ENCODE measurements around the gene PLXNC1.

PLXNC1 gene

GRCh38 chr12:94193168-94193567, 44.8 kb downstream of the PLXNC1 start:
- no peak for DNase-seq (ENCODE audit: low spot score)
- Histone ChIP-seq H3K27ac (no peak overlapping the region), H3K4me3 (no peak overlapping the region)
- TF ChIP-seq, protein P1, sequence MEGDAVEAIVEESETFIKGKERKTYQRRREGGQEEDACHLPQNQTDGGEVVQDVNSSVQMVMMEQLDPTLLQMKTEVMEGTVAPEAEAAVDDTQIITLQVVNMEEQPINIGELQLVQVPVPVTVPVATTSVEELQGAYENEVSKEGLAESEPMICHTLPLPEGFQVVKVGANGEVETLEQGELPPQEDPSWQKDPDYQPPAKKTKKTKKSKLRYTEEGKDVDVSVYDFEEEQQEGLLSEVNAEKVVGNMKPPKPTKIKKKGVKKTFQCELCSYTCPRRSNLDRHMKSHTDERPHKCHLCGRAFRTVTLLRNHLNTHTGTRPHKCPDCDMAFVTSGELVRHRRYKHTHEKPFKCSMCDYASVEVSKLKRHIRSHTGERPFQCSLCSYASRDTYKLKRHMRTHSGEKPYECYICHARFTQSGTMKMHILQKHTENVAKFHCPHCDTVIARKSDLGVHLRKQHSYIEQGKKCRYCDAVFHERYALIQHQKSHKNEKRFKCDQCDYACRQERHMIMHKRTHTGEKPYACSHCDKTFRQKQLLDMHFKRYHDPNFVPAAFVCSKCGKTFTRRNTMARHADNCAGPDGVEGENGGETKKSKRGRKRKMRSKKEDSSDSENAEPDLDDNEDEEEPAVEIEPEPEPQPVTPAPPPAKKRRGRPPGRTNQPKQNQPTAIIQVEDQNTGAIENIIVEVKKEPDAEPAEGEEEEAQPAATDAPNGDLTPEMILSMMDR (IDR thresholded peaks at IDR 0.05), result no peak

- Histone ChIP-seq H3K4me3 (no peak overlapping the region), H3K27ac (no peak overlapping the region)
- TF ChIP-seq, protein P1 (IDR thresholded peaks at IDR 0.05), result no peak
- no peak for DNase-seq (ENCODE audit: low spot score)
Observed at GRCh38 chr12:94195483-94195882, 47.1 kb downstream of the PLXNC1 start.

GRCh38 chr12:94198469-94198868, 50.1 kb downstream of the PLXNC1 start:
- DNase-seq (ENCODE audit: low spot score), result no peak
- no peak overlapping the region for H3K27ac ChIP-seq
- no peak overlapping the region for H3K4me3 ChIP-seq
- TF ChIP-seq, protein P1 (IDR thresholded peaks at IDR 0.05), result no peak

DNA sequence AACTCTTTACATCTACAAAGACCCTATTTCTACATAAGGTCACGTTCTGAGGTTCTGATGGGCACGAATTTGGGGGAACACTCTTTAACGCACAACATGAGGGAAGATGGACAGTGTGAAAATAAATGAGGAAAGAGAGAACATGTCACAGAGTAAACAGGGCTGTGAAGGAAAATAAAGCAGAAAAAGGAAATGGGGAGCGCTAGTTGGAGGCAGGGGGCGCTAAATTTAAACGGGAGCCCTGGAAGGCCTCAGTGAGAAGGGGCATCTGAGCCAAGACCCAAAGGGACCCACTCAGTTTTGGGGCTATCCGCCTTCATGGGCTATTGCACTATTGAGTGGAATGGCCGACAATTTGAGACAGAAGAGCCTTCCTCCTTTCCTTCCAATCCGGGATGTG, 50.5 kb downstream of the PLXNC1 start:
- TF ChIP-seq, protein P1 (IDR thresholded peaks at IDR 0.05), result no peak
- no peak overlapping the region for H3K4me3 ChIP-seq
- no peak overlapping the region for H3K27ac ChIP-seq
- no peak for DNase-seq (ENCODE audit: low spot score)

- no peak overlapping the region for H3K4me3 ChIP-seq
- H3K27ac ChIP-seq, result no peak overlapping the region
- TF ChIP-seq, protein P1 (IDR thresholded peaks at IDR 0.05), result no peak
- no peak for DNase-seq (ENCODE audit: low spot score)
Observed at GRCh38 chr12:94200069-94200468, 51.7 kb downstream of the PLXNC1 start.

DNA sequence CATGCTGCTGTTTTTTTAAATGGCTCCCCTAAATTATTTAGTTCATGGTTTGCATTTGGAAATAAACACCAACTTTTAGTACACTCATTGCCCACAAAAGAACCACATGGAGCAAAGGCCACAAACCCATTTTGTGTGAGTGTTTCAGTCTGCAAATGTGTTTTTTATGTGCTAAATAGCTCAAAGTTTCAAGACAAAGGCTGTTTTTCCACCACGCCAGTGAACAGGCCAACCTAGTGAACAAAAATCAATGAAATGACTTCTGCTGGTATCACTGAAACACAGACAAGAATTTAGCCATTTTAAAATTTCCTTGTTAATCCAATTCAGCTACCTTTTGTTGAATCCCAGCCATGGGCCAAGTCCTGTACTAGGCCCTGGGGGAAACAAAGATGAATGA, 52.3 kb downstream of the PLXNC1 start:
- DNase-seq (ENCODE audit: low spot score), result no peak
- TF ChIP-seq, protein P1 (IDR thresholded peaks at IDR 0.05), result no peak
- Histone ChIP-seq H3K27ac (no peak overlapping the region), H3K4me3 (no peak overlapping the region)

DNA sequence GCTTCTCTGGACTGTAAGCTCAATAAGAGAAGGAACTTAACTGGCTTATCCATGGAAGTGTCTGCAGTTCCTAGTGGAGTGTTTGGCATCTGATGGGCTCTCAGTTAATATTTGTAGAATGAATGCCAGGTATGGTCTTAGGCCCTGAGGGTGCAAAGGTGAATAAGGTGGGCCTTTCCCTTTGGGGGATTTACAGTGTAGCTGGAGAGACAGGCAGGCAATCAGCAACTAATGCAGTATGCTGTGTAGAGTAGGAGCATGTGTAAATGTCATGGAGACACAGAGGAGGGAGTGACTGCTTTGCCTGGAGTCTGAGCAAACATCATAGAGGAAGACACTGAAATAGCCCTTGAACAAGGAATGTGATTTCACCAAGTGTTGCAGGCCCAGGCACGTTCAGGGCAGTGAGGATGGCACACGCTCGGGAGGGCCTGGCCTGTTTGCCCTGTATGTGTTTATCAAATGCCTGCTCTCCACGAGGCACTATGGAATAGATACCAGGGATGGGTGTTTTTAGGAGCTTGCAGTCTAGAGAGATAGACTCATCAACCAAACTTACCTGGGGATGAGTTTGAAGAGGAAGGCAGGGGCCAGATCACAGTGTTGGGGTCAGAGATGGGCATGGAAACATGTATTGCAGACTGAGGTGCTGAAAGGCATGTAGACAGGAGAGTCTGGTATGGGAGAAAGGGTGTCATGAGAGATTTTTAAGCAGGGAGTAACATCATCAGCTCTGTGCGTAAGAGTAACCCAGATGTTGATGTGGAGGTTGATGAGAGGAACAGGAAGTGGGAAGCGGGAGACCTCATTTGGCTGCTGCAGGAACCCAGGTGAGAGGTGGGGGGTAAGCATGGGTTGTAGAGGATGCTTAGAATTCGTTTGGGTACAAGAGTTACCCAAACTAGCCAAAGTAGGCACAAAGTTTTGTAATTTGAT, 54.1 kb downstream of the PLXNC1 start:
- TF ChIP-seq, protein P1 (IDR thresholded peaks at IDR 0.05), result no peak
- Histone ChIP-seq H3K27ac (no peak overlapping the region), H3K4me3 (no peak overlapping the region)
- peak; percentile 8 for DNase-seq (ENCODE audit: low spot score)
